Lower leg skin (tissue), 3 donors: ENCODE results near the gene AKR1A1.

Experiments
- CTCF ChIP-seq, 3 donors: fragments of 450-650 bp; IDR thresholded peaks; one replicate each; pipeline ENCODE4 v1.5.1; 2016; ENCODE audit warnings: antibody characterized with exemption in 3 of 3, mild to moderate bottlenecking in 3 of 3, moderate library complexity in 2 of 3
- POLR2A ChIP-seq, 2 donors: fragments of 450-650 bp; IDR thresholded peaks; one replicate each; pipeline ENCODE4 v1.6.1; 2016 to 2017; ENCODE audit warnings: antibody characterized with exemption in 2 of 2, mild to moderate bottlenecking in 1 of 2, moderate library complexity in 1 of 2

DNA sequence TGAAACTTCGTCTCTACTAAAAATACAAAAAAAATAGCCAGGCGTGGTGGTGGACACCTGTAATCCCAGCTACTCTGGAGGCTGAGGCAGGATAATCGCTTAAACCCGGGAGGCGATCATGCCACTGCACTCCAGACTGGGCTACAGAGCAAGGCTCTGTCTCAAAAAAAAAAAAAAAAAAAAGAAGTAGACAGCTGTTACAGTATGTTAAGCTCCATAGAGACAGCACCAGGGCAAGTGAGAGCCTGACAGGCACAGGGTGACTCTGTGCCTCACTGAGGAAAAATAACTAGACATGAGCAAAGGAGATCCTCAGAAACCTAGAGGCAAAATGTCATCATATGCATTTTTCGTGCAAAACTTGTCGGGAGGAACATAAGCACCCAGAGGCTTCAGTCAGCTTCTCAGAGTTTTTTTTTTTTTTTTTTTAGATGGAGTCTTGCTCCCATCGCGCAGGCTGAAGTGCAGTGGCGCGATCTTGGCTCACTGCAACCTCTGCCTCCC lies 19.9 kb upstream of the AKR1A1 start:
- TF ChIP-seq CTCF (IDR thresholded peaks at IDR 0.05), result no peak
- no peak for TF ChIP-seq POLR2A (IDR thresholded peaks at IDR 0.05)
